GM19035 (cell line): ENCODE data around the gene MELTF.

ENCODE experiments used
- ATAC-seq: cut with Tn5 transposase; IDR thresholded peaks from one replicate; pipeline ENCODE4 v1.9.1; 2021; ENCODE audit not compliant: unreplicated experiment

MELTF gene

DNA sequence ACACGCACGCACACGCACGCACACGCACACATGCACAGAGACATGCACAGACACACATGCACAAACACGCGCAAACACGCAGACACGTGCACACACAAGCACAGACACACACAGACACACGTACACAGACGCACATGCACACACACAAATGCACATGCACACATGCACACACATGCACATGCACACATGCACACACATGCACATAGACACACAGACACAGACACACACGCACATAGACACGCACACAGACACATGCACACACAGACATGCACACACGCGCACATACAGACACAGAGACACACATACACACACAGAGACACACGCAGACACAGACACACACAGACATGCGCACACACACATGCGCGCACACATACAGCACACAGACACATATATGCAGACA, 34.6 kb downstream of the MELTF start:
- no peak for ATAC-seq

DNA sequence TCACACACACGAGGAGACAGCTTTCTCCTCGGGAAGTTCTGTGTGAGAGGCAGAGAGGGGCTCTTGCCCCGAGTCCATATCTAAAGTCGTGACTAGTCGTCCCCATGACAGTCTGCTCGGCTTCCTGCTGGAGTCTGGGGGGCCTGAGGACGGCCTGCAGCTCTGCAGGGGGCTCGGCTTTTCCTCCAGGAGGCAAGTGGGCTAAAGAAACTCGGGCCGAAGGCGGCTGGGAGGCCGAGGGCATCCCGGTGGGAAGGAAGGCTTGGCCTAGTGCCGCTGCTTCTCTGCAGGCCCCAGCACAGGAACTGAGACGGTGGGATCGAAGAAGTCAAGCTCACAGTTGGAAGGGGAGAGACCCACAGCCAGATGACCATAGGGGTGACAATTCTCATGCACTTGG, 35.6 kb downstream of the MELTF start:
- ATAC-seq: no peak

DNA sequence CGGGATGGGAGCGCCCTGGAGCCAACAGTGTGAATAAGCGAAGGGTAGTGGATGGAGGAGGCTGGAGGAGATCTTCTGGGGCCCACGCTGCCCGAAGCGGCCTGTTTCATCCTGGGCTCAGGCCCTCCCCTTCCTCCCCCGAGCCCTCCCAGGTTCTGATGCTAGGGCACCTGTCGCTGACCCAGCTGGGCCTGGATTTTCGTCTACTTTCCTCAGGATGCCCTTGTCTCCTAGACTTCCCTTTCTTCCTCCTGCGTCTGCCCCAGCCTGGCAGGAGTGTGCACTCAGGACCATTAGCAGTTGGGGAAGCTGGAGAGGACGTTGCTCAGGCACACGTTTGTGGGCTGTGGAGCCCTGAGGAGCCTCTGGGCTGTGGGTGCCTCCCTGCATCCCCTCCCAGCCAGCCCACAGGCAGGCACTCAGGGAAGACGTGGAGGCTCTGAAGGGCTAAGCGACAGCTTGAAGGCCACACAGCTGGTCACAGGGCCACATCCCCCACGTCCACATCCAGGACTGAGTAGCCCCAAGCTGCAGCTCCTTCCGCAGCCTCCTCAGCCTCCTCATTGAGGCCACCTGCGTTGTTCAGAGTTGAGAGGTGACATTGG, 37.1 kb downstream of the MELTF start:
- ATAC-seq: no peak

DNA sequence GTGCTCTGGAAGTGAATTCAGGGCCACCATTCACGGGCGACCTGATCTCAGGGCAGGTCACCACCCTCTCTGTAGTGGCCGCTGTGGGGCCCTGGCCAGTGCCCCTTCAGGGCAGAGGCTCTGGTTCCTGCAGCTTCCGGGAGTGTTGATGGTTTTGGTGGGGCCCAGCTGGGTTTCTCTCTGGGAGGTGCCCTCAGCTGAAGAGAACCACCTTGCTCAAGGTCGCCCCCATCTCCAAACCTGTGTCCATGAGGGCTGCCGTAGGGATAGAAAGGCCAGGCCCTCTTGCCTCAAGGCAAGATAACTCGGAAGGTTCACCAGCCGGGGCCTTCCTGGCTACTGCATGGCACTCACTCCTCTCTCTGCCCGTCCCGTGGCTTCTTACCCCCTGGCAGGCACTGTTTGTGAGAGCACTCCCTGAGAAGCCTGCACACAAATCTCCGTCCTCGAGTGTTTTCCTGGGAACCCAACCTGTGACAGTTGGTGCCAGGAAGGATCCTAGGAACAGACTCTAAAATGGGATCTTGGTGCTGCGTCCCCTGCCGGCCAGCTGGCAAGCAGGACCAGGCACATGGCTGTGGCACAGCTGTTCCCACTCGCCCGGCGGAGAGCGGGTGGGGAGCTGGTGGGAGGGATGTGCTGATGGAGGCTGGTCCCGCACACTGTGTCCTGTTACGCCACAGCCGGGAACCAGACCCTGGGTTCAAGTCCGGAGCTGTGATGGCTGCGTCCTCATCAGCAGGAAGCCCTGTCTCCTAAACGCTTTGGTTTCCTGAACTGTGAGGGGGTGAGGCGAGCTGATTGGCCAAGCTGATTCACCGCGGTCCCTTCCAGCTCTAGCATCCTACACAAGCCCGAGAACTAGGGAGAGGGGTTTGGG, 37.8 kb downstream of the MELTF start:
- ATAC-seq: no peak

DNA sequence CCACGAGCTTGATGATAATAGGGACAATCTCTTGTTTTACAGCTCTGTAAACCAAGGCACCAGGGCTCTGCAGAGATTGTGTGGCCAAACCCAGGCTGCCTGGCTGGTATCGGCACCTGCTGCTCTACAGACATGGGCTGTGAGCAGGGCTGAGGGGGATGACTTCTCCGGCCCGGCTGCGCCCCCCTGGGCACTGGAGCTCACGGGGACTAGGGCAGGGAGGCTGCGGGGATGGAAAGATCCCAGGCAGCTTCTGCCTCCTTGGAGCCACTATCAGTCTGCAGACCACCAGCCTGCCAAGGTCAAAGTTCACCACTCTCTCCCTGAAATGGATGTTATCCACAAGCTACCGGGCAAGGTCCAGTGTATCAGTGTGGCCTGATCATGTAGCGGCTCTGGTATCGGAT, 39.0 kb downstream of the MELTF start:
- ATAC-seq: no peak

DNA sequence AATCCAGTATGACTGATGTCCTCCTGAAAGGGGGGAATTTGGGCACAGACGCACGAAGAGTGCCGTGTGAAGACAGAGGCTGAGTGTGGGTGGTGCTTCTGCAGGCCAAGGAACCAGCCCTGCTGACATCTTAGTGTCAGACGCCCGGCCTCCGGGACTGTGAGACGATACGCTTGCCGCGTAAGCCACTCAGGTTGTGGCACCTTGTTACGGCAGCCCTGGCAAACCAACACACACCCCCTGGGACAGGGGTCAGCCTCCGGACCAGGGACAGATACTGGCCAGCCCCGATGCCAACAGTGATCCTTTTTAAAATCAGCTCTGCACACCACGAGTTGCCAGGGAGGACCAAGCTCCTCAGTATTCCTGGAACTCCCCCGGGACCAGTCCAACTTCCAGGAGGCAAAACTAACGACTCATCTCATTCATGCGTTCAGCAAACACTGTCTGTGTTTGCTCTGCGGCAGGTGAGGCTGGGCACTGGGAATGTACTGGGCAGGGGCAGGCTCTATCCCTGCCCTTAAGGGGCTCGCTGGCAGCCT, 39.8 kb downstream of the MELTF start:
- ATAC-seq: no peak

DNA sequence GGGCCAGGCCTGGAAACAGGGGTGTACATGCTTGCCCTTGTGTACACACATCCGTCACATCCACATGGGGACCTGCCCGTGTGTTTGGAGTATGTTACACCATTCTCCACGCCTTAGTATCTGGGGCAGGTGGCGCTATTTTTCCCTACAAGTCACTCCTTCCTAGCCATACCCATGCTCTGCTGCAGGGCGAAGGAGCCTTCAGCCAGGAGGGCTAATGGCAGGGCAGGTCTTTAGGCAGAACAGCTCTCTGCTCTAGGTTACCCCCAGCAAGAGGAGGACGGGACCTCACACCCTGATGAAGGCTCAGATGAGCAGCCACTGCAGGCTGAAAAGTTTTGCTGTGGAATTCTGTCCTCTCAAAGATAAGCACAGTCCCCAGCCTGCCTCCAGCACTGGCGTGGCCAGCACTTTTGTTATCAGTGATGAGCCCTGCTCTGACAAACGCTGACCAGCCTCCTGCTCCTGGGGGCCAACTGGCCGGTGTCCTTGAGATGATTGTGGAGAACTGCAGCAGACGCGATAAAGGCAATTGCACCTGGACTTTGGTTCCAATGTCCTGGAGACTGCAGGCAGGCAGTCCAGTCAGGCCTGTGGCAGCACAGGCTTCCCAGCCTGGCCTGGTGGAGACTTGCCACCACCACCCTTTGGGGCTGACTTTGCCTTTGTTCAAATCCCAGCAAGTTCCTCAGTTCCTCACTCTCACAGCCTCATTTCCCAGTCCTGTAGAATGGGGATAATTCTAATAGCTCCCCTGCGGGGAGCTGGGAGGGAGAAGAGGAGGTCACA, 41.2 kb downstream of the MELTF start:
- ATAC-seq: no peak

DNA sequence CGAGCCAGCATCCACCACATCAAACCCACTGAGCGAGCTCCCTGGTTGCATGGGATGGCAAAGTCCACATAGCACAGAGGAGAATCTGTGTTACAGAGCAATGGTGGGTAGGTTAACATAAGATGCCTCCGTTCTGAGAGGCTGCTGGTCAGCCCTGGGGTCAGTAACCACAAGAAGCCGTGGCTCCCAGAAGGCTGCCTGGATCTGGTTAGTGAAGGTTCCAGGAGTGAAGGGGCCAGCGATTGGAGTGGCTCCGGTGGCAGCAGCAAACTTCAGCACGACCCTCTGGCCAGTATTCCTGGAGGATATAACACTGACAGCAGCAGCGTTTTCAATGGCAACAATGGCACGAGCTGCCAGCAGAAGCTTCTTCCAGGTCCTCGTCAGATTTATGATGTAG, 42.6 kb downstream of the MELTF start:
- ATAC-seq: no peak

DNA sequence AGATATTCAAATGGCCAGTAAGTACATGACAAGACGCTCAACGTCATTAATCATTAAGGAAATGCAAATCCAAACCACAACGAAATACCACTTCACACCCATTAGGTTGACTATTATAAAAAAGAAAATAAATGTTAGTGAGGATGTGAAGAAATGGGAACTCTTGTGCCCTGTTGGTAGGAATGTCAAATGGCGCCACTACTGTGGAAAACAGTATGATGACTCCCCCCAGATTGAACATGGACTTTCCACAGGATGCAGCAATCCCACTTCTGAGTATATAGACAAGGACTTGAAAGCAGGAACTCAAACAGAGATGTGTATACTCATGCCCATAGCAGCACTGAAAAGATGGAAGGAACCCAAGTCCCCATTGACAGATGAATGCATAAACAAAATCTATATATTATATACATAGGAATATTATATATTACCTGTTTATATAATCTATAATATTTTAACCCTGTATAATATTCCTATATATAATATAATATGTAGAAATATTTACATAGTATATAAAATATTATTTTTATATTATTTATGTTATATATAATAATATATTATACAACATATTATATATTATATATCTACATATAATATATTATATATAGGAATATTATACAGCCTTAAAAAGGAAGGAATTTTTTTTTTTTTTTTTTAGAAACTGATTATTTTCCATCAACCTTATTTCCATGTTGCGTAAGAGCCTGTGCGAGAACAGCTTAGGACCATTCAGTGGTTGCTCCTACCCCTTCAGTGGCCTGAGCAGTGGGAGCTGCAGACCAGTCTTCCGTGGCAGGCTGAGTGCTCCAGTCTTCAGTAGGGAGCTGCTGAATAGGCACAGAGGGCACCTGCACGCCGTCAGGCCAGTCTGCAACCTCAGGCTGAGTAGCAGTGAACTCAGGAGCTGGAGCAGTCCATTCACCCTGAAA, 43.4 kb downstream of the MELTF start:
- no peak for ATAC-seq

DNA sequence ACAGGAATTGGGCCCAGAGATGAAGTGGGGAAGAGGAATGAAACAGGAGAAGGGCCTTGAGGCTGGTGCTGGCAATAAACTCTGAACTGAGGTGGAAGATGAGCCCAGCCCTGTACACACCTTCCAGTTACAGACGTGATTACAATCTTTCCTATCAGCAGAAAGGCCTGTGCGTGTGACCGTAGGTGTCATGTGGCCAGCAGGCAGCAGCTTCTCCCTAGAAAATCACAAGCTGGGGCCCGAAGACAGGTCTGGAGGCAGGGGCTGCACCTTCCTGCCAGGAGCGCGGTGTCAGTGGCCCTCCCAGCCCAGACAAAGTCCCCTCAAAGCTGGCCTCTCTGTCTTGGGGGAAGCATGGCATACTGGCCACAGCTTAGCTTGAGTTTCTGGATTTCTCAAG, 44.3 kb downstream of the MELTF start:
- ATAC-seq: no peak

DNA sequence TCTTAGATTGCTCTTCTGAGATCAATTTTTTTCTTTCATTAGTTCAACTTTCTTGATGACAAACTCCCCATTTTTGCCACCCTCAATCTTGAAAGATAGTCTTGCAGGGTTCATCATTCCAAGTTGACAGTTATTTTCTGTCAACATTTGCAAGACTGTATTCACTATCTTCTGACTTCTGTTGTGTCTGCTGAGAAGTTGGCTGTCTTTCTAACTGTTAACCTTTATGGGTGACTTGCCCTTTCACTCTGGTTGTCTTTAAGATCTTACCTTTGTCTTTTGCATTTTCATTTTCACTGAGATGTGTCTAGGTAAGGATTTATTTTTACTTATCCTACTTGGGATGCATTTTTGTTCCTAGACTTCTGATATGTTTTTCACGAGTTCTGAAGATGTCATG, 46.4 kb downstream of the MELTF start:
- no peak for ATAC-seq

DNA sequence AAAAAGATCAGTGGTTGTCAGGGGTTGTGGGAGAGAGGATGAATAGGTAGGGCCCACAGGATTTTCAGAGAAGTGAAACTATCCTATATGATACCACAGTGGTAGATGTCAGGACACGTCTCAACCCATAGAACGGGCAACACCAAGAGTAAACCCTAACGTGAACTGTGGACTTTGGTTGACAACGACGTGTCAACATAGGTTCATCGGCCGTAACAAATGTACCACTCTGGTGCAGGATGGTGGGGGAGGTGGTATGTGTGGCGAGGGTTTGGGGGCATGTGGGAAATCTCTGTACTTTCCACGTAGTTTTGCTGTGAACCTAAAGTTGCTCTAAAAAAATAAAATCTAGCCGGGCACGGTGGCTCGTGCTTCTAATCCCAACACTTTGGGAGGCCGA, 48.0 kb downstream of the MELTF start:
- ATAC-seq: no peak

DNA sequence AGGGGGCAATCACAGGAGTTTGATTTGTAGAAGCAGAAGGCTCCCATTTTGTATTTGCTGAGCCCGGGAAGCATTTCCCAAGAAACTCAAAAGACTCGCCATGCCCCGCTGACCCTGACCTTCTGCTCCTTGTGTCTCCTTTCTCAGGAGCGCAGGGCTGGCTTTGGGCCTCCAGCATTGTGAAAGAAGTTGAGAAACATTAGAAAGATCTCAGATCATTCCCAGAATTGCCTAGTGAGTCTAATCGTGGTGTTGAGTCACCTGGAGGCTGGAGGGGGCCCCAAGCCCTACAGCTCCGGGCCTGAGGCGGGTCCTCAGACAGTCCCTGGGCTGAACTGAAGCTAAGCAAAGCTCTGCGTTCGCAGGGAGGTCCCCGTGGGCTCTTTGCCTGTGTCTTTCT, 50.1 kb downstream of the MELTF start:
- ATAC-seq: no peak

DNA sequence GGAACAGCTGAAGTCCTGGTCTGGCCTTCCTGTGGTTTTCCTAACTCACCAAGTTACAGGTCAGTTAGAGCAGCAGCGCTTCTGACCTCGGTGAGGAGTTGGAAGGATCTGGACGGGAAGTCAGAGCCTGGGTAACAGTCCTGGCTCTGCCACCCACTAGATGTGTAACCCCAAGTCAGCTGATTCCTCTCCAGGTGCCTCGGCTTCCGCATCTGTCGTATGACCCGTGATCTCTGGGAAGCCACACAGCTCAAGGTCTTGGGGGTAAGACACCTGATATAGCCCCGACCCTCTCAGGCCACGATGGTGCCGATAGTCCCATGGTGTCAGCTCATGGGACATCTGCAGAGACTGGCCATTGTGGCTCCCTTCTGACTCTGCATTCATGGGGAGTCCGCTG, 52.7 kb downstream of the MELTF start:
- ATAC-seq: no peak

DNA sequence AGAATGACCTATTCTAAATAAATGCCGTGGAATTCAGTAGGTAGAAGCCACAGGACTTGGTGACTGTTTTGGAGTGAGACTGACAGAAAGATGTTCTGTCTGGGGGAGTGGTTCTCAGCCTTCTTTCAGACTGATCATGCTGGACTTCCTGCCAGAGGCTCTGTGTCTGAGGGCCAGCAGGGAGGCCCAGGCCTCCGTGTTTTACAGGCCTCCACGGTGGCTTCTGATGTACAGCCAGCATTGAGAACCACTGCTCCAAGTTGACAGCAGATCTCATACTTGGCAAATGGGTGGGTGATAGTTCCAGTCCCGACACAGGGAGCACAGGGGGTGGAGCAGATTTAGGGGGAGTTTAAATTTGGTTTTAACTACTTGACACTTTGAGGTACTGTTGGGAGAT, 54.3 kb downstream of the MELTF start:
- ATAC-seq: no peak

DNA sequence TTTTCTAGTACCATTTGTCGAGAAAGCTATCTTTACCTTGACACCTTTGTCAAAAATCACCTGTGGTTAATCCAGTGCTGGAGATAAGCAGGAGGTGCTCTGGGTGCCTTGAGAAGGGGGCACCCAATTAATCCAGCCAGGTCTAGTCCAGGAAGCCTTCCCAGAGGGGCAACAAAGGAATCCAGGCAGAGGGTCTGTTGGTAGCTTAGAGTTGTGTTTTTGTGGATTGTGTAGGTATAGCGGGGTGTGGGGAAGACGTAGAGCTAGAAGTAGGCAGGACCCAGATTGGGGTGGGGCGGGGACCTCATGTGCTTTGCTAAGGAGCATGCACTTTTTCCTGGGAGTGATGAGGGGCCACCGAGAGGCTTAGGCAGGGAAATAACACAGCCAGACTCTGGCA, 55.0 kb downstream of the MELTF start:
- ATAC-seq: no peak

DNA sequence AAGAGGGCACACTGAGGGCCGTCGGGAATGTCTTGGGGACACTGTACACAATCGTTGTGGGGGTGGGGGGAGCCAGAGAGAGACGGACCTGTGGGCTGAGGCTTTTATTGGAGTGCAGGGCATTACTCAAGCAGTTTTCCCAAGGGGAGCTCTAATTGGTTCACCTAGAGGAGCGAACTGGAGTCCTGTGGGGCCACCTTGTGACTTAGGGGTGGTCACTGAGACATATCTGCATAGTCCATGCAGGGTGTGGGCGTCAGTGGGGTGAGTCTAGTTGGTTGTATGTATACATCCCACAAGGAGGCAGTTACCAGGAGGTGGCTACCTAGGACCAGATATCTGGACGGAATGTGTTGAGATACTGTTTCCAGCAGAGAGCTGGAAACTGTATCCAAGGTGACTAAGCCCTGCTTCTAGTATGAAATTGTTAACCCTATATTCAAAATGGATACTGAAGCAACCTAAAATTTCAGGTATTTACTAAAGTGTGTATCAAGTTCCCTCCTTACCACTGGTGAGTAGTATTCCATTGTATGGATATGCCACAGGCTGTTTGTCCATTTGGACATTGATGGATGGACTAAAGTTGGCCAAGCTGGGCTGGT, 58.4 kb downstream of the MELTF start:
- ATAC-seq: no peak

DNA sequence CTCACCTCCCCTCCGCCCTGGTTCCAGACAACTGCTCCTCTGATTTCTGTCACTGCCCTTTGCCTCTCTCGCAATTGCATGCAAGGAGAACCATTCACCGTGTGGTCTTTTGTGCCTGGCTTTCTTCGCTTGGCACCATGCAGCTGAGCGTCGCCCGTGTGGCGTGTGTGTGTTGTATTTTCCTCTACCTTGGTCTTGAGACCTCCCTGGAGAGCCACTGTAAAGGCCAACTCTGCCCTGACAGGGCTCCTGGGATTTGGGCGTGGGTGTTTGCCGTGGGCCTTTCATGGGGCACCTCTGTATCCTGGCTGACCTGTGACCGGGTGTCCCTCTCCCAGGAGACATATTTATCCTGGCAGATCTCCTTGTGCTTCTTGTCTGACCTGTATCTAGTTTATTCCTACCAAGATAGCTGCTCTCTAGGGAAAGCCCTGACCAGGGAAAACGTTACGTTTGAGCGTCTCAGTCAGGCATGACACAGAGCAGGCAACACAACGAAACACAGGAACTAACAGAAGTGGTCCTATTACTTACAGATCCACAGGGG, 59.0 kb downstream of the MELTF start:
- no peak for ATAC-seq

DNA sequence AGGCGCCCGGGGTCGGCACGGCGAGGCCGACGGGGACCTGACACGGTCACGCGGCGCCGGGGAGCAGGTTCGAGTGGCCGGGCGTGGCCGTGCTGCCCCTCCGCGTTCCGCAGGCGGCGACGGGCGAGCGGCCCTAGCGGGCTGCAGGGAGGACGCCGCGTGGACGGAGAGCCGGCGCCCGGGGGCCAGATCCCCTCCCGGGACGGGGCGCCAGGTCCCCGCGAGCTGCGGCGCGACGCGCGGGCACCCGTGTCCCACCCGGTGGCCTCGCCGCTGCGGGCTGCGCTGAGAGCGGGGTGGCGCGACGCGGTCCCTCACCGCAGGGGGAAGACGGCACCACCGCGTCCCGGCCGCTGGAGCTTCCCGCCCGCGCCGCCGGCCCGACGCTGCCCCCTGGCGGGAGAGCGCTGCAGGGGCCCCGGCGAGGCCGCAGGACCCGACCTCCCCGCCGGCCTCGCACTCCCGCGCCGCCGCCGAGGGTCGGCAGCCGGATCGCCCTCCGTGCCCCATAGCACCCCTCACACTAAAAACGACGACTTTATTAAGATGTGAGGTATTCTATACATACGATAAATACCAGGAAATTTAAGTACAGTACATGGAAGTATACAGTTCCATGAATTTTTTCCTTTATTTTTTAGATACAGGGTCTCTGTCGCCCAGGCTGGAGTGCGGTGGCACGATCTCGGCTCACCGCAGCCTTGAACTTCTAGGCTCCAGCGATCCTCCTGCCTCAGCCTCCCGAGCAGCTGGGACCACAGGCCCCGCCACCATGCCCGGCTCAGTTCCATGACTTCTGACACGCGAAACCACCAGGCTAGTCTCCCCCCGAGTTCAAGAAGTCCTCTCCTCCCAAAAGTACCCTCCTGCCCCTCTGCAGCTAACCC, 59.7 kb downstream of the MELTF start:
- ATAC-seq: peak; percentile 63
